CD4-positive, alpha-beta T cell treated with Interleukin-15 for 1 hour (primary cell): ENCODE data around the gene ATG10.
"Not testable (repeated sequence)": the region's sequence is repeated elsewhere in the genome, so short reads cannot be mapped to it uniquely, and the experiment has no call there.

ENCODE experiments used
- DNase-seq: peaks from one replicate; pipeline ENCODE4 v3.0.0-alpha.2; 2020

Gene ATG10

DNA sequence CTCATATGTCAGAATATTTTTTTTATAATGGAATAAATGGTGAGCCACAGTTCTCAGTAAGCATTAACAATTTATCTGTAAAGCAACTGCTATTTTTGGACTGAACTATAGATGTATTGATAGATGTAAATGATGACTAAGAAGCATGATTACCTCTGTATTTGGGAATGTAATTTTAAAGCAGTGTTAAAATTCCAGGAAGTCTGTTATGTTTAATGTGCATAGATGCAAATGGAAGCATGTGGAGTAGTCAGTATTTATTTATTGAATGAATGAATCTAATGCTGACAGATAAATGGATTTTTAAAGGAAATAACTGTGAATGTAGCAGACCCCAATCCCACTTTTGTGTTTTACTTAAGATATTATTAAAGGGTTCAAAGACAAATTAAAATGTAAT lies 95.0 kb downstream of the ATG10 start:
- no peak for DNase-seq

DNA sequence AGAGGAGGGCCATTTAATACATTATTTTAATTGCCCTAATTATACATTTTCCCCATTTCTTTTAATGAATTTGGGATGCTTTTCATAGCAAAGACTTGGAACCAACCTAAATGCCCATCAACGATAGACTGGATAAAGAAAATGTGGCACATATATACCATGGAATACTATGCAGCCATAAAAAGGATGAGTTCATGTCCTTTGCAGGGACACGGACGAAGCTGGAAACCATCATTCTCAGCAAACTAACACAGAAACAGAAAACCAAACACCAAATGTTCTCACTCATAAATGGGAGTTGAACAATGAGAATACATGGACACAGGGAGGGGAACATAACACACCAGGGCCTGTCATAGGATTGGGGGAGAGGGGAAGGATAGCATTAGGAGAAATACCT lies 96.2 kb downstream of the ATG10 start:
- not testable (repeated sequence) for DNase-seq

DNA sequence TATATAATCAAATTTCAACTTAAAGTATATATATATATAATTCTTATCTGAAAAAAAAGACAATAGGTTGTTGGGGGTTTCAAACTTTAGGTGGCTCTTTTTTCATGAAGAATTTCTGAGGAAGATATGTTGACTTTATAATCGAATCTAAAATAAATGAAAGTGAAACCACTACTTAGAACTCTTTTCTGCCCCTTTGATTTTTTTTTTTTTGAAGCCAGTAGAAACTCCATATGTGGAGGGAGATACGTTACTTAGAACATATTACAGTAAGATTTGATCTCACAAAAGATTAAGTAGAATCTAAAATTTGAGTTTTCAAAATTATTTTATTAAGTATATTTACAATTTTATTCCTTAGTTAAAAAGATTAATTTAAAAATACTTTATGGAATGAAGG lies 96.9 kb downstream of the ATG10 start:
- DNase-seq, result no peak

GRCh38 chr5:82072138-82072537 lies 100.3 kb downstream of the ATG10 start:
- DNase-seq, result no peak

DNA sequence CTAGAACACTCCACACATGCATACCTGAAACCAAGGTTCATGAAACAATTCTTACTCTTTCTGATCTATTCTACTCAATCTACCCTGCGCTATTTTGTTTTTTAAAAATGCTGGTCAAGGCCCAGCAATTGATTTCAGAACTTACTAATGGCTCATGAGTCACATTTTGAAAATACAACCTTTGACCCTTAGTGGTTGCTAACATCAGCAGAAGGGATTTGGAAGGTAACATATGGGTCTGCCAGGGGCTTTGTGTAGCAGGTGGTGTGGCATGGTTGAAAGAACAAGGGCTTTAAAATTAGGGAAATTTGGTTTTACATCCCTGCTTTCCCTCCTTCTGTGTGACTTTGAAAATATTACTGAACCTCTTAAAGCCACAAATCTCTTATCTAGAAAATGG lies 101.4 kb downstream of the ATG10 start:
- no peak for DNase-seq

DNA sequence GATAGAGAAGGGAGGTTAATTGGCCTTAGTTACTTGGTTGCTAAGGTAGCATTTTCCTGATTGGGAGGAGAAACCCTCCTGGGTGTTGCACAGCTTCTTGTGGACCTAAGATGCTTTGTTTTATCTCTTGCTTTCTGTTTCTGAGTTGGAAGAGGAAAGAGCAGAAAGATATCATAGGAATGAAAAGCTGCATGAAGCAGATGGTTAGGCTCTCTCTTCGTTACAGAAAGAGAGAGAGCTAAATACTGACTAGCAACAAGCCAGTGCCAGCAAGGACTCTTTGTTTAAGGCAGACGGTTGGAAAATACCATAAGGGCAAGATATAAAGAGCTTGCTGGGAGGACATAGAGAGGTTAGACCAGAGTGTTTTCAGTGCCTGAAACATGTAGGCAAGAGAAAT lies 103.1 kb downstream of the ATG10 start:
- no peak for DNase-seq

- no peak for DNase-seq
Observed at GRCh38 chr5:82077496-82077895, 105.7 kb downstream of the ATG10 start.

DNA sequence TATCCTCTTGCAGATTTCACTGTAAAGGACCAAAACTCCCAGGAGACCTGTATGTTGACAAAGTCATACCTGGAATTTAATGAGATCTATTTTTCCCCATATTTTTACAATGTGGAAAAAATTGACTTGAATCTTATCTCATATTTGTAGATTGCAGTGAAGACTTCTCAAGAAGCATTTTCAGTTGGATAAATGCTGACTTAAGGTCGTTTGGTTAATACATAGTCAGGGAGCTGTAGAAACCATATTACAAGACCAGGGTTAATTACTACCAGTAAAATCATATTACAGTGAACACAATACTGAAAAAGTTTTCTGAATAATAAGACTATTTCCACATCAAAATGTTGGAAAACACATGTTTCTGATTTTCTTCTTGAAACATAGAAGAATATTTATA lies 119.8 kb downstream of the ATG10 start:
- DNase-seq, result no peak

- DNase-seq, result no peak
Observed at GRCh38 chr5:82095536-82095935, 123.7 kb downstream of the ATG10 start.

- no peak for DNase-seq
Observed at GRCh38 chr5:82096249-82096648, 124.4 kb downstream of the ATG10 start.

DNA sequence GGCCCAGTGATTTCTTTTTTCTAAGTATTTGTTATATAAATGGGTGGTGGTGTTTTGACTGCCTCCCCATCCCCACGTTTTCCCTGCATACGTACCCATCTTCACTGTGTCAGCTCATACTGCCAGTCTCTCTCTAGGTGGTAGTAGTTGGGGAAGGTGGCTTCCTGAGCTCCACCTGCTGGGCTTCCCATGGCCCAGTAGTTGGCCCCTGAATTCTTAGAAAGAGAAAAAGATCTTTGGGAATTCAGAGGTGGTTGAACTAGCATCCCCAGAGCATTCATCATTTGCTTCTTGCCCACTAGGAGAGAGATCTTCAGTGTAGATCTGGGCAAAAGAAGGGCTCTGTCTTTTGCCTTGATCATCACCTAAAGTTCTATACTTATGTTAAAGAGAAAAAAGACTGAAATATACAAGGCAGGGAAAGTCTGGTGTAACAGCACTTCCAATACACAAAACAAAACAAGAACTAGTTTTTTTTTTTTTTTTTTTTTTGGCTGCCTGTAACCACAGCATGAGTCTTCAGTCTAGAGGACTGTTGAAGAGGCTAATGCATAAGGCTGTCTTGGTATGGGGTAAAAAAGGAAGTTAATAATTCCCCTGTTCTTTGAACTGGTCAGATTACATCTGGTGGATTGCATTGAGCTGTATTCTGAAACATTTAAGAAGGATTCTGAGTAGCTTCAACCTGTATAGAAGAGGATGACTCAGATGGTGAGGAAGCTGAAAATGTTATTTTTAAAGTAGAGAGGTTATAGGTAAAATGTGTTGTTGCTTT lies 128.7 kb downstream of the ATG10 start:
- DNase-seq, result no peak

GRCh38 chr5:82104872-82105271 lies 133.0 kb downstream of the ATG10 start:
- DNase-seq, result peak; percentile 17

GRCh38 chr5:82105457-82105856 lies 133.6 kb downstream of the ATG10 start:
- no peak for DNase-seq

DNA sequence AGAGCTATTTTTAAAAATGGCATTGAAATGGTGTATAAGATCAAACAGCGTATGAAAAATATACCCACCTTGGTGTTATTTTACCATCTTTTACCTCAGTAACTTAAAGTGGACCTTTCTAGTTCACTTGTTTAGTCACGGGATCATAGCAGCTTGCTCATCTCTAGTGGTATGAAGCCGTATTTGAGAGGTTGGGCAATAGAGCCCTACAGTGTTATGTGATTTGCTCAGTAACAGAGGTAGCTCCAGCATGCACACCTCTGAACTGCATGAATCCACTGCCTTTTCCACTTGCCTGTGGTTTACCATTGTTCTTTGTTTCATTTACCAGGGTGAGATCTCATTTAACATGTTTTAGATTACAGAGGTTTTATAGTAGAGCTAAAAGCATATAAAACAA lies 134.4 kb downstream of the ATG10 start:
- DNase-seq, result no peak

GRCh38 chr5:82106756-82107155 lies 134.9 kb downstream of the ATG10 start:
- no peak for DNase-seq

DNA sequence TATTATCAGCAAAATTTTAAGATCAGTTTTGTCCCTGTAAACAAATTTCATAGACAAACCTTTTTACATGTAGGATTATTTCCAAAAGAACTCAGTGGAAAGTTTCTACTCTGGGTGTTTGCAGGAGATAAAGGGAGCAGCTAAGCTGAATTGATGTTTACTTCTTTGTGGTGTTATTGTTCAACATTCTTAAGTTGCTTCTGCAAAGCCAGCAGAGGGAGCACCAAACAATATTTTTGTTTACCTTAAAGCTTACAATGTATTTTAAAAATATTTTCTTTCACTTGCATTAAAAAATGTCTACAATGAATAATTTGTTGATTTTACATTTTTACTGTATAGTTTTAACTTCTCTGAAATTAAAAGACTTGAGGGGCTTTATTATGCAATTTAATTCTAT lies 135.4 kb downstream of the ATG10 start:
- no peak for DNase-seq

- no peak for DNase-seq
Observed at GRCh38 chr5:82109013-82109412, 137.2 kb downstream of the ATG10 start.

DNA sequence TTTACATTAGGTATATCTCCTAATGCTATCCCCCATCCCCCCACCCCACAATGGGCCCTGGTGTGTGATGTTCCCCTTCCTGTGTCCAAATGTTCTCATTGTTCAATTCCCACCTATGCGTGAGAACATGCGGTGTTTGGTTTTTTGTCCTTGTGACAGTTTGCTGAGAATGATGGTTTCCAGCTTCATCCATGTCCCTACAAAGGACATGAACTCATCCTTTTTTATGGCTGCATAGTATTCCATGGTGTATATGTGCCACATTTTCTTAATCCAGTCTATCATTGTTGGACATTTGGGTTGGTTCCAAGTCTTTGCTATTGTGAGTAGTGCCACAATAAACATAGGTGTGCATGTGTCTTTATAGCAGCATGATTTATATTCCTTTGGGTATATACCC lies 138.1 kb downstream of the ATG10 start:
- DNase-seq, result not testable (repeated sequence)

DNA sequence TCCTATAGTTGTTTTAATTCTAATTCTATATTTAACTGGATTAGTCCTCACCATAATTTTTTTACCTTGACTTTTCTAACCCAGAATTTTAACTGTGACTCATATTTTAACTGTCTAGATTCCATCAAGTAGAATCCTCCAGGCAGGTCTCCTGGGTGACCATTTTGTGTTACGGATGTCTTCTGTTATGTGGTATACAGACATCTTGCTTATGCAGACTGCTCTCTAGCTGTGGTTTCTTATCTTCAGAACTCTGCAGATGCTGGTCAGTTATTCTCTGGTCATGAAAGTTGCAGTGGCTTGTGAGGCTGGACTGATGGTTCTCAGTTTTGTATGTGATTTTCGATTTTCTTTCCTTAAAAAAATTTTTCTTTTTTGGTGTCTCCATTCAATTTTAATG lies 139.4 kb downstream of the ATG10 start:
- no peak for DNase-seq

- no peak for DNase-seq
Observed at GRCh38 chr5:82115858-82116257, 144.0 kb downstream of the ATG10 start.

- no peak for DNase-seq
Observed at GRCh38 chr5:82119889-82120288, 148.1 kb downstream of the ATG10 start.

DNA sequence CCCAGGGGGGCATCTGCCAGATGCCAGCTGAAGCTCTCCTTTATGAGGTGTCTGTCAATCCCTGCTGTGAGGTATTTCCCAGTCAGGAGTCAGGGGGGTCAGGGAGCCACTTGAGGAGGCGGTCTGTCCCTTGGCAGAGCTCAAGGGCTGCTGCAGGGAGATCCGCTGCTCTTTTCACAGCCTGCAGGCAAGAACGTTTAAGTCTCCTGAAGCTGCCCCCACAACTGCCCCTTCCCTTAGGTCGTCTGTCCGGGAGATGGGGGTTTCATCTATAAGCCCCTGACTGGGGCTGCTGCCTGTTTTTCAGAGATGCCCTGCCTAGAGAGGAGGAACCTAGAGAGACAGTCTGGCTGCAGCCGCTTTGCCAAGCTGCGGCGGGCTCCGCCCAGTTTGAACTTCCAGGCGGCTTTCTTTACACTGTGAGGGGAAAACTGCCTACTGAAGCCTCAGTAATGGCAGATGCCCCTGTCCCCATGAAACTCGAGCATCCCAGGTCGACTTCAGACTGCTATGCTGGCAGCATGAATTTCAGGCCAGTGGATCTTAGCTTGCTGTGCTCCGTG lies 158.0 kb downstream of the ATG10 start:
- no peak for DNase-seq

- DNase-seq, result no peak
Observed at GRCh38 chr5:82130602-82131001, 158.8 kb downstream of the ATG10 start.

DNA sequence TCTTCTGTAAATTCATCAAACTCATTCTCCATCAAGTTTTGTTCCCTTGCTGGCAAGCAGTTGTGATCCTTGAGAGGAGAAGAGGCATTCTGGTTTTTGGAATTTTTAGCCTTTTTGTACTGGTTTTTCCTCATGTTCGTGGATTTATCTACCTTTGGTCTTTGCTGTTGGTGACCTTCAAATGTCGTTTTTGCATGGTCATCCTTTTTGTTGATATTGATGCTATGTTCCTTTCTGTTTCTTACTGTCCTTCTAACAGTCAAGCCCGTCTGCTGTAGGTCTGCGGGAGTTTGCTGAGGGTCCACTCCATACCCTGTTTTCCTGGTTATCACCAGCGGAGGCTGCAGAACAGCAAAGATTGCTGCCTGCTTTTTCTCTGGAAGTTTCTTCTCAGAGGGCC lies 165.4 kb downstream of the ATG10 start:
- no peak for DNase-seq

- not testable (repeated sequence) for DNase-seq
Observed at GRCh38 chr5:82139837-82140236, 168.0 kb downstream of the ATG10 start.
